Stimulated activated CD4-positive, alpha-beta T cell treated with anti-CD3 and anti-CD28 coated beads, Interleukin-1b, Interleukin-23, amount 100 ng/mL, for 1 hour (primary cell): ENCODE results near the gene ZNF2.

Experiments
- DNase-seq, 2 donors: peaks; one replicate each; pipeline ENCODE4 v3.0.0-alpha.2; 2020; ENCODE audit warnings: low read depth in 2 of 2

The ZNF2 gene

DNA sequence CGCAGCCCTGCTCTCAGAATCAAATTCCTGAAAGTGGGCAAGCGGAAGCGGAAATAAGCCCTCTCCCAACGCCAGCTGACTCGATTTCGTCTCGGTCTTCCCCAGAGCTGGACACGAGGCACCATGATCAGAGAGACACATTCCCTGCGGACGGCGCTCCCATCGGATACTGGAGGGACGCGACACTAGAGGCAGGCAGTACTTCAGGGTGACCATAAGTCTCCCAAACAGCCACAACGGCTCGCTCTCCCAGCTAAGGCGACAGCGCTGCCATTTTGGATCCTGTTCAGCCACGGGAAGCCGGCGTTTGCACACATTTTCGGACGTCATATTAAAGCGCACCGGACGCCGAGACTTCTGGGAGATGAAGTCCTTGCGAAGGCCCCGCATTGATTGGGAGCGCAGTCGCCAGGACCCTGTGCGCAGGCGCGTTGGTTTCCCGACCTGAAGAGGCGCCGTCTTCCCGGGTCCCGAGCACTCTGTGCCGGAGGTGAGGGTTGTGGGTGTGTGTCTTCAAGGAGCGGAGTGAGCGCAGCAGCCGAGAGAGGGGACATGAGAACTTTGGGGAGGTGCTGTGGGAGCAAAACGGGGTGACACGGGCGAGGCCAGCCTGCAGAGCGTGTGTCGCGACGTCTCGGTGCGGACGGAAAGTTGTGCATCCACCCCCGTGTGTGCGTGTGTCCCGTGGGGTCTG is at the start of gene ZNF2:
Gene ZNF2, plus strand, starts transcription at position 439 of the 694 bp plus-strand sequence. CDS start 10,418 bp downstream, outside the sequence.
- DNase-seq = peak; percentile 89 to 90

GRCh38 chr2:95121093-95121406 is 44.6 kb upstream of the ZNF2 start:
- no peak for DNase-seq

DNA sequence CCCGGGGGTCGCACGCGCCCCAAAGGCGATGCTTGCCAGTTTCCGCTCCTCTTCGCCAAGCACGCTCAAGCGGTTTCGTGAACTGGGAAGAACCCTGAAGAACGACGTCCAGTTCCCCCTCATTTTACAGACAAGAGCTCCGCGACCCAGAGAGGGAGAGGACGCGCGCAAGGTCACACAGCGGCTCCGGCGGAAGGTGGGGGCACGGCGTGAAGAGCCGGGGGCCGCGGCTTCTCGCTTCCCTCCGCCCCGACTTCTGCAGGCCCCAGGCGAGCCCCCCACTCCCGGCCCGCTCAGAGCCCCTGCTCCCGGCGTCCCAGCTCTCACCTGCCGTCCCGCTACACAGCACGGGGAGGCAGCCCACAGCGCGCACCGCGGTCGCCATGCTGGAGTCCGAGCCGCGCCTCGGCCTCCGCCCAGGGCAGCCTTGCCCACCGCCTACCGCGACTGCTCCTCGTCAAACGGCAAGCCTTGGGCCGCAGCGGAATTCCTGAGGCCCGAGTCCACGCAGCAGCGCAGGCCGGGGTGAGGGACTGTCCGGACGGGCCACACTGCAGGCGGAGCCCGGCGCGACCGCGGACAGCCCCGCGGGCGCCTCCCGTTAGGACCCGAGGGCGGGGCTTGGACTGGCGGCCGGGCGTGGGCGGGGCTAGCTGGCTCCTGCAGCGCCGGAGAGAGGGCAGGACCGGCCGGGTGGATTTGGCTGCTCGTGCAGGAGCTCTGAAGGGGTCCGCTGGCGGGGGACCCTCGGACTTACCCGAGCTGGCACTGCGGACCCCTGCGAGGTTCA is 44.0 kb upstream of the ZNF2 start, which contains the start of gene MRPS5:
Gene MRPS5, minus strand, starts transcription at position 402 of the 790 bp plus-strand sequence. Its CDS starts 17 bp downstream, at position 385.
- DNase-seq = peak; percentile 64 to 82

- no peak for DNase-seq
These were observed 43.4 kb upstream of the ZNF2 start for GRCh38 chr2:95122197-95122551.

DNA sequence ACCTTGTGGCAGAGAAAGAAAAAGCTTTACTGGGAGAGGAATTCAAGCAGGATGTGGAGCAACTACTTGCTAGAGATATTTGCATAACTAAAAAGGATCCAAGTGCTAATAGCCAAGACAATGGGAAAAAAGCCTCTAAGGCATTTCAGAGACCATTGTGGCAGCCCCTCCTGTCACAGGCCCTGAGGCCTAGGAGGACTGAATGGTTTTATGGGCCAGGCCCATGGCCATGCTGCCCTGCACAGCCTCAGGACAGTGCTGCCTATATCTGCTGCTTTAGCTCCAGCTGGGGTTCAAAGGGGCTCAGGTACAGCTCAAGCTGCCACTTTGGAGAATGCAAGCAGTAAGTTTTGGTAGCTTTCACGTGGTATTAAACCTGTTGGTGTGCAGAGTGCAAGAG is 26.9 kb upstream of the ZNF2 start:
- no peak for DNase-seq

- DNase-seq = no peak
These were observed 21.8 kb upstream of the ZNF2 start for GRCh38 chr2:95143838-95144237.

DNA sequence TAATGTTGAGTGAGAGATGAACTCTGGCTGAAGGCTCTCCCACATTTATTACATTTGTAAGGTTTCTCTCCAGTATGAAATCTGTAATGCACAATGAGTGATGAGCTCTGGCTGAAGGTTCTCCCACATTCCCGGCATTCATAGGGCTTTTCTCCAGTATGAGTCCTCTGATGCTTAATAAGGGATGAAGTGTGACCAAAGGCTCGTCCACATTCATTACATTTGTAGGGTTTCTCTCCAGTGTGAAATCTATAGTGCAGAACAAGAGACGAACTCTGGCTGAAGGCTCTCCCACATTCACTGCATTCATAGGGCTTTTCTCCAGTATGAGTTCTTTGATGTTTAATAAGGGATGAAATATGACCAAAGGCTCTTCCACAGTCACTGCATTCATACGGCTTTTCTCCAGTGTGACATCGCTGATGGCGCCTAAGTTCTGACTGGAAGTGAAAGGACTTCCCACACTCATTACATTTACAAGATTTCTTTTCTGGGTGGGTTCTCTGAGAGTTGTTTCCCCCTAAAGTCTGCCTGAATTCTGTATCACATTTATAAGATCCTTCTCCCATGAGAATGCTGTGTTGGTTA is 16.1 kb upstream of the ZNF2 start:
- no peak for DNase-seq

DNA sequence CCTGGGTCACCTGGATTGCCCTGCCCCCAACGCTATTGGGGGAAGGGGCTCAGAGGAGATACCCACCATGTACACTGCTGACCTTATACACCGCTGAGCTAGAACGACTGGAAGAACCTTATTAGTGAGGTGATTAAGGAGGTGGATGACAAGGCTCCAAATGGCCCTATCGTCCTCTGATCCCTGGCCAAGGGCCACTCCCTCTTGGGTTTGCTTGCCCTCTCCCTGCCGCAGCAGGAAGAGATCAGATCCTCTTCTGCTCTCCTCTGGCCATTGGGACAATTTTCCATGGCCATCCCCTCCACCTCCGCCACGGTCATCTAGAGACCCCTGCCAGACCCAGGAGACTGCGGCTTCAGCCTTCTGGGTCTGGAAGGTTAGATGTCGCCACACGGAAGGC is 7.2 kb upstream of the ZNF2 start:
- DNase-seq = no peak

DNA sequence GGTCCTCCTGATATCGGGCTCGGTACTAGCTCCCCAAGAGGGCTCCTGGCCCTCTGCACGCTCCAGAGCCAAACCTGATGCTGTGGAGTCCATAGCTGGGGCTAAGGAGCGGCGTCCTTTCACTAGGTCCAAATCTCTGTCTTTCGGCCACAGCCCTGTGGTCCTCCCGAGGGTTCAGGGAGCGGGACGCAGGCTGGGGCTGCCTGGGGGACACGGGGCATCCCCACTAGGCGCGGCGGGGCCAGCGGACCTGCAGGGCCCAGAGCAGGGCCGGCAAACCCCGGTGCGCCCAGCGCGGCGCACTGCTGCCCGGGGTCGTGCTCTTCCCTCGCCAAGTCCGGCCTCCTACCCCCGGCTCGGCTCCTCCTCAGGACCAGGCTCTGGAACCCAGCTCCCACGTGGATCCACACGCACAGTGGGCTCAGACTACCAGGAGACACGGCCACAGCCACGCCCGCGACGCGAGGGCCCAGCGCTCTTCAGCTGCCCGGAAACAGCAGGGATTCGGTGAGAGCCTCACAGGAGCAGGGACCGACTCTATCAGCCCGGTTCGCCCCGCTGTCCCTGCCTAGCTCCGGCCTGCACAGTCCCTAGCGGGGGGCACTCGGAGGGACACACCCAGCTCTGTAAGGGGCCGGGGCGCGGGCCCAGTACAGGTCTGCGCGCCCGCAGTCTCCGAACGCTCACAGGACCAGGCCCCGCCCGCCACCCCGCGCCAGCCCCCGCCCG is 6.6 kb upstream of the ZNF2 start:
- no peak for DNase-seq

DNA sequence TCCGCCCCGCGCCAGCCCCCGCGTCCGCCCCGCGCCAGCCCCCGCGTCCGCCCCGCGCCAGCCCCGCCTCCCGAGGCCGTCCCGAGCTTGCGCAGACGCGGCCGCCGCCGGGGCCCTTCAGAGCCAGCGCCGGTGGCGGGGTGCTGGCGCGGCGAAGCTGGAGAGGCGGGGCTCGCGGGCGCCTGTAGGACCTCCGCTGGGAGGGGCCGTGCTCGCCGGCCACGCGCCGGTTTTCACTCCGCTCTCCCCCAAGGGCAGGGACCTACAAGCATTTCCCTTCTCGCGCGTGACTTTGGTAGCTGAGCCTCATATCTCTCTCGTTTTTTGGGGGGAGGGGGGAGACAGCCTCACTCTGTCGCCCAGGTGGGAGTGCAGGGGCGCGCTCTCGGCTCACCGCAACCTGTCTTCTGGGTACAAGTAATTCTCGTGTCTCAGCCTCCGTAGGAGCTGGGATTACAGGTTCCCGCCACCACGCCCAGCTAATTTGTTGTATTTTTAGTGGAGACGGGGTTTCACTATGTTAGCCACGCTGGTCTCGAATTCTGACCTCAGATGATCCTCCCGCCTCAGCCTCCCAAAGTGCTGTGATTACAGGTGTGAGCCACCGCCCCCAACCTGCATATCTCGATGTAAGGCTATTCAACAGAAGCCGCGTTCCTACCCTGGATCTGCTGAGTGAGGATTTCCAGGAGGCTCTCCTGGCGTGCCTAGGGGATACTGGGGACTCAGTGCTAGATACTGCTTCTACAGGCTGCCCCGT is 5.7 kb upstream of the ZNF2 start, which contains the start of gene ZNF514:
Gene ZNF514, minus strand, starts transcription at position 159 of the 760 bp plus-strand sequence. CDS start 6,595 bp downstream, outside the sequence.
- peak; percentile 41 to 44 for DNase-seq

GRCh38 chr2:95165030-95165370 is 609 bp upstream of the ZNF2 start:
- DNase-seq = no peak

DNA sequence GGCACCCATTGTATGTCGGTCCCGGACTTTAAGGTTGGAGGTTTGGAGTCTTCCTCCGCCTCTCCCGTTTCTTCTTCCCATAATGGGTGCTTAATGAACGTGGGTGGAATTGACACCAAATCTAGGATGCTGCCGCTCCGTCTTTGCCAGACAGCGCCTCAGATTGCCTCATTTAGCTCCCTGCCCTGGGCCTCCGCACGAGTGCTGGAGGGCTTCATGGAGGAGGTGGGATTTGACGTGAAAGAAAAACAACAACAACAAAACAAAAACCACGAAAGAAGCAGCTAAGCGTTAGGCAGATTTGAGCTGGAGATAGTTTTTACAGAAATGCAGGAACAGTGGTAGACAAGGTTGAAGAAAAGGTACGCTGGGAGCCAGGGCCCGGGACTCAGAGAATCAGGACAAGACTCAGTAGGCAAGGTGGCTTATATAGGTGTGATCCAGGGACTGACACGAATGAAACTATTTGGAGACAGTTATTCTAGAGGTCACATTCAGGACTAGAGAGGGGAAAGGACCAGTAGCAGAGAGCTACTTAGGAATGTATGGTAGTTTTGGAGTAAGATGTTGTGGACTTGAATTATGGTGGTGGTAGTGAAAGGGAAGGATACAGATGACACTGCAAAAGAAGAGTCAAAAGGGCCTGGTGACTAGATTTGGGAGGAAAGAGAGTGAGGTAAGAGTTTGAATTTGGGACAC is 605 bp downstream of the ZNF2 start:
- no peak for DNase-seq

- no peak for DNase-seq
These were observed 6.3 kb downstream of the ZNF2 start for GRCh38 chr2:95171902-95172301.

- no peak for DNase-seq
These were observed 8.5 kb downstream of the ZNF2 start for GRCh38 chr2:95174031-95174542.

GRCh38 chr2:95179451-95179850 is 13.8 kb downstream of the ZNF2 start:
- DNase-seq = no peak

- no peak for DNase-seq
These were observed 16.2 kb downstream of the ZNF2 start for GRCh38 chr2:95181774-95182173.

GRCh38 chr2:95185197-95185596 is 19.6 kb downstream of the ZNF2 start:
- DNase-seq = no peak

- DNase-seq = no peak
These were observed 20.4 kb downstream of the ZNF2 start for GRCh38 chr2:95185973-95186372.

- DNase-seq = peak; percentile 2 to 30
These were observed 27.3 kb downstream of the ZNF2 start for GRCh38 chr2:95192956-95193355.

DNA sequence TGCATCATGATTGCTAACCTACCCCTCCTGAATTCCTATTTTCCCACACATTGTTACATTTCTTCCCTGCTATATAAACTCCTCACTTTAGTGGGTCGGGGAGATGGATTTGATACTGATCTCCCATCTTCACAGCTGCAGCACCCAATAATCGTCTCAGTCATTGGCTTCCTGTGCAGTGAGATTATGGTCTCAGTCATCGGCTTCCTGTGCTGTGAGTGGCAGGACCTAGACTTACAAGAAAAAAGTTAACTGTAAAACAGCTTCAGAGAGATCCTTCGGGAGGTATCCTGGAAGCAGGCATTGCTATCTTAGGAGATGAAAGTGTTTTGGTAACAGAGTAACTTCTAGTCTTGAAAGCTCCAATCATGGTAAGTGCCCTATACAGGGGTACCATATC is 38.3 kb downstream of the ZNF2 start:
- DNase-seq = no peak

GRCh38 chr2:95204396-95204795 is 38.8 kb downstream of the ZNF2 start:
- no peak for DNase-seq
